ENCODE results near the gene CD302.
"Not testable (repeated sequence)": the region's sequence is repeated elsewhere in the genome, so short reads cannot be mapped to it uniquely, and the experiment has no call there.

Gene CD302

DNA sequence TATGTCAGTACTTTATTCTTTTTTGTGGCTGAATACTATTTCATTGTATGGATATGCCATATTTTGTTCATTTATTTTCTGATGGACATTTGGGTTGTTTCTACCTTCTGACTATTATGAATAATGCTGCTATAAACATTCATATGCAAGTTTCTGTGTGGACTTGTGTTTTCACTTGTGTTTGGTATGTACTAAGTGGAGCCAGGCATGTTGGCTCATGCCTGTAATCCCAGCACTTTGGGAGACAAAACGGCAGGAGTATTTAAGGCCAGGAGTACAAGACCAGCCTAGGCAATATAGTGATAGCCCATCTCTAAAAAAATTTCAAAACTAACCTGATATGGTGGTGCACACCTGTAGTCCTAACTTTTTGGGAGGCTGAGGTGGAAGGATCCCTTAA, 62.4 kb downstream of the CD302 start:
- Histone ChIP-seq H3K27me3 (ENCODE audit: control insufficient read depth in 1 of 2, insufficient read depth in 2 of 2, low read length in 2 of 2) (no peaks in the 10 kb centered on the region), H3K9me3 (ENCODE audit: control insufficient read depth in 2 of 2, low read length in 2 of 2) (no peaks in the 10 kb centered on the region), H3K4me1 (ENCODE audit: control insufficient read depth, insufficient read depth, low read length) (no peaks in the 10 kb centered on the region), H3K4me3 (ENCODE audit: low read length in 2 of 2) (no peak overlapping the region), H3K9ac (ENCODE audit: low read length in 2 of 2) (no peak overlapping the region), H3K27ac (ENCODE audit: low read length) (no peak overlapping the region), H3K36me3 (ENCODE audit: control insufficient read depth in 2 of 2, insufficient read depth in 2 of 2, low read length in 2 of 2) (peaks cover 15 to 19% of the 10 kb centered on the region in 2 donors)

DNA sequence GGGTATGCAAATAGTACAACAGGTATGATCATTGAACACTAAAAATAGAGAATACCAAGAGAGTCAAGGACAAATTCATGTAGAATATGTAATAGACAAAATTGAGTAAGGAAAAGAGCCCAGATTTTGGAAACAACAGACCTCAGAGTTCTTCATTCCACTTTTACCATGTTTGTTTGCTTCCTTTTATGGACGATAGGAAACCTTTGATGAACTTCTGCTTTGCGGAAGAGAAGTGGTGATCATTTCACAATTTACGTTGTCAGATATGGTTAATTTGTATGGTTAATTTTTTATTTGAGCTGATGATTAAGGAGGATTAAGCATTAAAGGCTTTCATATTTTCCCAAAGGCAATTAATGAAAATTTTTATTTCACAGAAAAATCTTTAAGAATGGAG, 69.4 kb downstream of the CD302 start:
- H3K27ac ChIP-seq (ENCODE audit: low read length): no peak overlapping the region
- no peak overlapping the region for H3K9ac ChIP-seq (ENCODE audit: low read length in 2 of 2)
- H3K4me1 ChIP-seq (ENCODE audit: control insufficient read depth, insufficient read depth, low read length): no peaks in the 10 kb centered on the region
- no peak overlapping the region for H3K4me3 ChIP-seq (ENCODE audit: low read length in 2 of 2)
- no peaks in the 10 kb centered on the region for H3K9me3 ChIP-seq (ENCODE audit: control insufficient read depth in 2 of 2, low read length in 2 of 2)
- no peaks in the 10 kb centered on the region for H3K27me3 ChIP-seq (ENCODE audit: control insufficient read depth in 1 of 2, insufficient read depth in 2 of 2, low read length in 2 of 2)
- peaks cover 3 to 15% of the 10 kb centered on the region in 2 donors for H3K36me3 ChIP-seq (ENCODE audit: control insufficient read depth in 2 of 2, insufficient read depth in 2 of 2, low read length in 2 of 2)

DNA sequence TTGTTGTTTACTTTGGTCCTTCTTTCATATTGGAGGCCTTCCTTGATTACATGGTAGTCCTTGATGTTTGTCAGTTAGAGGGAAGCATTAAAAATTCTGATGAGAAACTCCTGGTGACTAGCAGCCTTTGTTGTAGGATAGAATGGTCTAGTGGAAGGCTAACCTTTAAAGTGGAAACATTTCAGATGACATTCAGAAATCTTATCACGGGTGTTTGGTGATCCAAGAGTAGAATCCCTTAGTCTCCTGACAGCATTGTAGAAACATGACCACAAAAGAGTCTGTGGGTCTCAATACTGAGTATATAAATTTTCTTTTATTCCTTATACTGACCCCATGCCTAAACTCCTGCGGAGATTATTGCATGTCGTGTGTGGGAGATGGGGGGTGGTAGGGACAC, 72.3 kb downstream of the CD302 start:
- no peak overlapping the region for H3K9ac ChIP-seq (ENCODE audit: low read length in 2 of 2)
- peaks cover 0 to 10% of the 10 kb centered on the region in 2 donors for H3K36me3 ChIP-seq (ENCODE audit: control insufficient read depth in 2 of 2, insufficient read depth in 2 of 2, low read length in 2 of 2)
- no peaks in the 10 kb centered on the region for H3K27me3 ChIP-seq (ENCODE audit: control insufficient read depth in 1 of 2, insufficient read depth in 2 of 2, low read length in 2 of 2)
- no peaks in the 10 kb centered on the region for H3K4me1 ChIP-seq (ENCODE audit: control insufficient read depth, insufficient read depth, low read length)
- H3K9me3 ChIP-seq (ENCODE audit: control insufficient read depth in 2 of 2, low read length in 2 of 2): no peaks in the 10 kb centered on the region
- no peak overlapping the region for H3K4me3 ChIP-seq (ENCODE audit: low read length in 2 of 2)
- no peak overlapping the region for H3K27ac ChIP-seq (ENCODE audit: low read length)

DNA sequence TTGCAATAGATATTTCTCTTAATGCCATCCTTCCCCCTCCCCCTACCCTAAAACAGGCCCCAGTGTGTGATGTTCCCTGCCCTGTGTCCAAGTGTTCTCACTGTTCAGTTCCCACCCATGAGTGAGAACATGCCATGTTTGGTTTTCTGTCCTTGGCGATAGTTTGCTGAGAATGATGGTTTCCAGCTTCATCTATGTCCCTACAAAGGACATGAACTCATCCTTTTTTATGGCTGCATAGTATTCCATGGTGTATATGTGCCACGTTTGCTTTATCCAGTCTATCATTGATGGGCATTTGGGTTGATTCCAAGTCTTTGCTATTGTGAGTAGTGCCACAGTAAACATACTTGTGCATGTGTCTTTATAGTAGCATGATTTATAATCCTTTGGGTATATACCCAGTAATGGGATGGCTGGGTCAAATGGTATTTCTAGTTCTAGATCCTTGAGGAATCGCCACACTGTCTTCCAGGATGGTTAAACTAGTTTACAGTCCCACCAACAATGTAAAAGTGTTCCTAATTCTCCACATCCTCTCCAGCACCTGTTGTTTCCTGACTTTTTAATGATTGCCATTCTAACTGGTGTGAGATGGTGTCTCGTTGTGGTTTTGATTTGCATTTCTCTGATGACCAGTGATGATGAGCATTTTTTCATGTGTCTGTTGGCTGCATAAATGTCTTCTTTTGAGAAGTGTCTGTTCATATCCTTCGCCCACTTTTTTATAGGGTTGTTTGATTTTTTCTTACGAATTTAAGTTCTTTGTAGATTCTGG, 73.0 kb downstream of the CD302 start:
- not testable (repeated sequence) for H3K36me3 ChIP-seq (ENCODE audit: control insufficient read depth in 2 of 2, insufficient read depth in 2 of 2, low read length in 2 of 2); H3K9me3 ChIP-seq (ENCODE audit: control insufficient read depth in 2 of 2, low read length in 2 of 2); H3K27ac ChIP-seq (ENCODE audit: low read length); H3K27me3 ChIP-seq (ENCODE audit: control insufficient read depth in 1 of 2, insufficient read depth in 2 of 2, low read length in 2 of 2); H3K9ac ChIP-seq (ENCODE audit: low read length in 2 of 2); H3K4me3 ChIP-seq (ENCODE audit: low read length in 2 of 2); H3K4me1 ChIP-seq (ENCODE audit: control insufficient read depth, insufficient read depth, low read length)

DNA sequence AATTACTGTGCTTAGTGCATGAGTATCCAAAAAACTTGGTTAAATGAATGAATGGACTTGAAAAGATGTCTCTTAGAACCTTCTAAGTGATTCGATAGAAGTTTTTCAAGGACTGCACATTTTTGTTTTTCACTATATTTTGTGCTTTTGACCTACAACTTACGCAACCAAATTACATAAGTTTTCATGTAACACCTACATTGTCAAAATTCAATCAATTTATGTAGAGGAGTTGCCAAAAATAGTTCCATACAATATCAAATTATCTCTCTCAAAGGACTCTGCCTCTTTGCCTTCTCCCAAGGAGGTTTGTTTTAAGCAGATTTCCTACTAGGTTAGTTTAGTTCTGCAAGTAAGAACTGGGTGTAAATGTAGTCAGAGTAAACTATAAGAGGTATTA, 75.4 kb downstream of the CD302 start:
- no peak overlapping the region for H3K27ac ChIP-seq (ENCODE audit: low read length)
- no peak overlapping the region for H3K9ac ChIP-seq (ENCODE audit: low read length in 2 of 2)
- no peaks in the 10 kb centered on the region for H3K9me3 ChIP-seq (ENCODE audit: control insufficient read depth in 2 of 2, low read length in 2 of 2)
- H3K36me3 ChIP-seq (ENCODE audit: control insufficient read depth in 2 of 2, insufficient read depth in 2 of 2, low read length in 2 of 2): peaks cover 0 to 2% of the 10 kb centered on the region in 2 donors
- no peak overlapping the region for H3K4me3 ChIP-seq (ENCODE audit: low read length in 2 of 2)
- H3K27me3 ChIP-seq (ENCODE audit: control insufficient read depth in 1 of 2, insufficient read depth in 2 of 2, low read length in 2 of 2): no peaks in the 10 kb centered on the region
- H3K4me1 ChIP-seq (ENCODE audit: control insufficient read depth, insufficient read depth, low read length): no peaks in the 10 kb centered on the region

DNA sequence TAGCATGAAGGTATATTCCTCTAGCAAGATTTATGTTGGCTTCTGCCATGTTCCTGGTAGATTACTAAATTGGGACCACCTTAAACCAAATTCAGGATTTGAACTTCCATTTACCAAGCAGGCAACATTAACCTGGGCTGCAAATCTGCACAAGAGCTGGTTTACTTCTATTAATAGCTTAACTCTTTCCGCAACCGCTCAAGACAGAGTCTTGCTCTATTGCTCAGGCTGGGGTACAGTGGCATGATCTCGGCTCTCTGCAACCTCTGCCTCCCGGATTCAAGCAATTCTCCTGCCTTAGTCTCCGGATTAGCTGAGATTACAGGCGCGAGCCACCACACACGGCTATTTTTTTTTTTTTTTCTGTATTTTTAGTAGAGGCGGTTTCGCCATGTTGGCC, 77.3 kb downstream of the CD302 start:
- no peak overlapping the region for H3K4me3 ChIP-seq (ENCODE audit: low read length in 2 of 2)
- H3K27ac ChIP-seq (ENCODE audit: low read length): no peak overlapping the region
- no peaks in the 10 kb centered on the region for H3K9me3 ChIP-seq (ENCODE audit: control insufficient read depth in 2 of 2, low read length in 2 of 2)
- H3K27me3 ChIP-seq (ENCODE audit: control insufficient read depth in 1 of 2, insufficient read depth in 2 of 2, low read length in 2 of 2): no peaks in the 10 kb centered on the region
- H3K9ac ChIP-seq (ENCODE audit: low read length in 2 of 2): no peak overlapping the region
- peaks cover 13% of the 10 kb centered on the region for H3K4me1 ChIP-seq (ENCODE audit: control insufficient read depth, insufficient read depth, low read length)
- peaks cover 0 to 6% of the 10 kb centered on the region in 2 donors for H3K36me3 ChIP-seq (ENCODE audit: control insufficient read depth in 2 of 2, insufficient read depth in 2 of 2, low read length in 2 of 2)

All from stomach smooth muscle (tissue), 2 donors.